Endothelial cell of umbilical vein (primary cell): ENCODE results near the gene BRME1.

Source experiments
- CTCF ChIP-seq, 2 donors: IDR thresholded peaks; 1 replicate in 1 of 2; 2 replicates in 1 of 2; pipeline ENCODE4 v1.5.1; 2011; ENCODE audit warnings: low read length in 2 of 2, mild to moderate bottlenecking in 2 of 2, moderate library complexity in 2 of 2, control low read depth in 1 of 2, inconsistent platforms in 1 of 2, low read depth in 1 of 2; ENCODE audit not compliant: insufficient read depth in 1 of 2; ENCODE audit errors: extremely low read depth in 1 of 2
- EZH2 ChIP-seq: IDR thresholded peaks from 2 replicates; pipeline ENCODE4 v1.6.1; 2012; ENCODE audit warnings: borderline replicate concordance, low read depth, mild to moderate bottlenecking, moderate library complexity, low read length, inconsistent platforms; ENCODE audit not compliant: severe bottlenecking
- JUN ChIP-seq: IDR thresholded peaks from 2 replicates; pipeline ENCODE4 v1.6.1; 2011; ENCODE audit warnings: borderline replicate concordance, low read depth; ENCODE audit not compliant: insufficient read length, insufficient read depth
- POLR2AphosphoS5 ChIP-seq: IDR thresholded peaks from 2 replicates; pipeline ENCODE4 v1.6.1; 2012; ENCODE audit warnings: low read depth, mild to moderate bottlenecking, control low read depth, low read length, moderate library complexity; ENCODE audit not compliant: insufficient read depth

GRCh38 chr19:13838435-13839129, 67.3 kb downstream of the BRME1 start:
- TF ChIP-seq EZH2 (no peak), CTCF (IDR thresholded peaks at IDR 0.05; ENCODE audit: extremely low read depth in 1 of 2, insufficient read depth in 1 of 2, low read depth in 1 of 2, low read length in 2 of 2) (no peak), JUN (no peak), POLR2AphosphoS5 (peak; percentile 78)
